GM21515 (cell line): ENCODE results near the gene RWDD3.

Source experiments
- ATAC-seq: cut with Tn5 transposase; IDR thresholded peaks from one replicate; pipeline ENCODE4 v1.9.1; 2021; ENCODE audit not compliant: unreplicated experiment

RWDD3 gene

GRCh38 chr1:95229706-95230105 is 4.3 kb upstream of the RWDD3 start:
- no peak for ATAC-seq

- ATAC-seq = no peak
These were observed 3.8 kb upstream of the RWDD3 start for GRCh38 chr1:95230256-95230655.

DNA sequence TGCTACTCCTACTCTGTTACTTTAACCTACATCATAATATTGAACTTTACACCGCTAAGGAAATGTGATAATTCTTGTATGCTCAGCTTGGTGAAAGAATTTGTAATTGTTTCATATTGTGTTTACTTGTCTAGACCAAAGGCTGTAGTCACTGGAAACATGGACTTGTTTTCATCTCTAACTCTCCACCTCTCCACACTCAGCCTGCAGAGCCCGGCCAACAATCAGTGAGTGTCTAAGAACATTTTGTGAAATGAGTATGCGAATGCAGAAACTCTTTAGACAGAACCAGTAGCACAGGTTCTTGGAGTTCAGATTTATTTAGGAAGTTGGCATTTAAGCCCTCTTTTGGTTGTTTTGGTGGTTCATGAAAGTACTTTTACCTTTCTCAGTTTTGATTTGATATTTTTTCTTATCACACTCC is 3.2 kb upstream of the RWDD3 start:
- no peak for ATAC-seq

DNA sequence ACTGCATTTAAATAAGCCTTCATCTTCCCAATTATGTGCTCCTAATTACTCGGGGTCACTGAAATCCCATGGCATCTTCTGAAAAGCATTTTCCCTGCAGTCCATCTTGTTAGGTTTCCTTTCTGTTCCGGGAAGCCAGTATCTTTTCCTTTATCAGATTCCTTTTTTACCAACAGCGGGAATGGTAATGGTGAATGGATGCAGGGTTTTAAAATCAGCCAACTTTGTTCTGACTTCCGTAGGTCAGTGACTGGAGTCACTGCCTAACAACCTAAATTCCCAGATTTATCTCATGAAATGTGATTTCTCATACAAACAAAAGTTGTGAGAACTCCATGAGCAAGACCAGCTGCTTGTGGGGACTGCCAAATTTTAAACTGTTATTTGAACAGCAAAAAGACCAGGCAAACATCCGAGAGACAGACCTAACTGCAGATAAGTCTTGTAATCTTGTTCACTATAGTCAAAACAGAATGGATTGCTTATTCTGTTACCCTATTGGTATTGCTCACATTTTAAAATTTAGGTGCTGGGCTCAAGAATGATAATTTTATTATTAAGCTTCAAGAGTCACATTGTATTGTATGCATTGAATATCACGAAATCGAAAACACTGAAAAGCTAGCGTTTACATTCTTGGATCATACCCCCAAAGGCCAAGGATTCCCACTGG is 1.2 kb upstream of the RWDD3 start:
- no peak for ATAC-seq

- no peak for ATAC-seq
These were observed 682 bp upstream of the RWDD3 start for GRCh38 chr1:95233319-95233736.

DNA sequence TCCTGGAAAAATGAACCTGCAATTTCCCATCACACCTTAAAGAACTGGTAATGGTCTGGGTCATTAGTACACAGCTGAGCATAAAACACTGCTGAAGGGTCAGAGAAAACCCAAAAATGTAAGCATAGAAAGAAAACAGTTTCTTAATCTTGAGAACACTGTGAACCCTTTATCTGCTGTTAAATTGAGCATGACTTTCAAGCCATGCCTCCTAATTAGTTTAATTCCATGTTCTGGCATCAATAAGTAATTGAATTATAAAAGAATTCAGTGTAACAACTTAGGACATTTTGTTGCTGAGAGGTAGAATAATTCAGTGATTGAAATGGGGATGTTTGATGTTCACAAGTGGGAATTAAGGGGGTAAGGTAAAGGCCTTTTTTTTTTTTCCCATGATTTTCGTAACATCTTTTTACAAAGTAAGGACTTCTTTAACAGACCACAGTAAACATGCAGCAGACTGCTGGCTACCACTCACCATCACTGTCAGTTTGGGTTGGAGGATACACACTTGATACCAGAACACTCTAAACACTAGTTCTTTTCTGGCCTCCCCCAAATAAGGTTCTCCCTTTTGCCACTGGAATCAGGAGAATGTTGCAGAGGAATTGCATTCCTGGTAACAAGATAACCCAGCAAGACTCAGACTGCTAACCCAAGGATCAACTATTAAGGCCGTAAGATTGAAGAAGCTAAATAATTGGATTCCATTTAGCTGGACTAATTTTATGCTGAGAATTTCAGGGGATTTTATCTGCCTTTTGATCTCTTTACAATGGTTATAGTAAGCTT is 3.0 kb downstream of the RWDD3 start:
- no peak for ATAC-seq

DNA sequence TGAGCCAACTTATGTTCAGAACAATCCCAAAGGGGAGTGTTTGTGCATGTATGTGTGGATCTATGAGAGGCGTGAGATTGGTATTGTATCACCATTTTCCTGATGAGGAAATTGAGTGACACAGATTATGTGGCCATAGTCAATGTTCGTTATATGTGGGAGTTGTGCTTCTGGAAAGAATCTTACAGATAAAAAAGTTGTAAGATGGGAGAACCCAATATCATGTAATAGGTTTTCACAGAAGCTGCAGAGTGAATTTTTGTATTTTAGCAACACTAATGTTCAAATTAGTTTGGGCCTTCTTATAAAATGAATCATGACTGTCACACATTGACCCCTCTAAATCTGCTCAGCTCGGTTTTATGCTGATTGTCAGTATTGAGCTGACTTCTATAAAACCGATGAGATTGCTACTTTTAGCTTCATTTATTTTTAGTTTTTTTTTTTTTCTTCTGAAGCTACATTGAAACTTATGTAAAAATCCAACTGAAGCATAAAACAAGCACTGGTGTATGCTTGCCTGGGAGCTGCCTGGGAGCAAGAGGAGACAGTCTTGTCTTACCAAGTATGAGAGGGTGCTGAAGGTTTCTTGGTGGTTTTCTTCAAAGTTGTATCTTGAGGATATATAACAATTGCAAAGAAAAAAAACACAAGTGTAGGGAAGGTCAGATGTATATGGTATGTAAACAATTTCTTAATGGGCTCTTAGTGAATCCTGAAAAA is 4.1 kb downstream of the RWDD3 start:
- ATAC-seq = no peak

GRCh38 chr1:95245029-95245428 is 11.0 kb downstream of the RWDD3 start:
- no peak for ATAC-seq

- ATAC-seq = no peak
These were observed 12.5 kb downstream of the RWDD3 start for GRCh38 chr1:95246511-95246910.

DNA sequence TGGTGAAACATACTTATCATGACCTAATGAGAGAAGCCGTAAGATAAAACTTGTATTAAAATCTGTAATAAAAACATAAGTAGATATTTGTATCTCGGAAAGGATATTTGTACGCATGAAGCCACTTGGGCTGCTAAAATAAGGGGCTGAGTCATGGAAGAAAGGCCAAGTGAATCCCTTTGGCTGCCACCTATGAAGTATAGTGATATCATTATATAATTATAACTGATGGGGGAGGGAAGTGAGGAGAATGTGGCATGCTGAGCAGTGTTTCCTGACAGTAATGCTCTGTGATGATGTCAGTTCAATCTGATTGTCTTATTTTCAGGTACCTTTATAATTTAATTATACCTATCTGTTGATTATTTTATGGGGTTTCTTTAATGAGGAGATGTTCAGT is 13.6 kb downstream of the RWDD3 start:
- no peak for ATAC-seq

DNA sequence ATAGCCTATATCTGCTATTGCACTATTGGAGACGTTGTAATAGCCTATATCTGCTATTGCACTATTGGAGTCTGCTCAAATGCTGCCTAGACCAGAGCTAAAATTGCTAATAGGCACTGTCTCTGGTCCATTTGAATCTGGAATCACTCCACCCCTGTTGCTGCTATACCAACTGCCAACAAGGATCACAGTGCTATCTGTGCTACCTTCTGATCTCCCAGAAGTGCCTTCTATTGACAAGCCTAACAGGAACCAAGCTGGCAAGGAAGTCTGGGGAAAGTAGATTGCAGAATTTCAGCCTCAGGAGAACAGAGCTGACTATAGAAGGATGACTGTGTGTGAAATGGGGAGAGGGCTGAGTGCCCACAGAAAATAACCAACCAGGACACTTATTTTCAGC is 15.9 kb downstream of the RWDD3 start:
- no peak for ATAC-seq

GRCh38 chr1:95252422-95252821 is 18.4 kb downstream of the RWDD3 start:
- ATAC-seq = no peak

GRCh38 chr1:95254959-95255358 is 20.9 kb downstream of the RWDD3 start:
- no peak for ATAC-seq

DNA sequence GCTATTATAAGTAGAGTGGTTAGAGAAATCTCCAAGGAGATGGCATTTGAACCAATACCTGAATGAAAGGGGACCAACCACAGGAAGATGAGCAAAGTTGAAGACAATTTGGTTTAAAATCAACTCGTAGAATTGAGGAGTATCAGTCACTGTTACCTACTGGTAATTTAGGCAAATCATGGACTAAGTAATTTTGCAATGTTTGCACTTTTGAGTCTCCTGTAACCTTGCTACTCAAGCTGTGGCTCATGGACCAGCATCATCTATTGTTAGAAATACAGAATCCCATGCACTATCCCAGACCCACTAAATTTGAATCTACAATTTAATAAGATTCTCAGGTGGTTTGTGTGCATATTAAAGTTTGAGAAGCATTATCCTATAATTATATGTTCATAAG is 21.8 kb downstream of the RWDD3 start:
- ATAC-seq = no peak

- ATAC-seq = no peak
These were observed 23.7 kb downstream of the RWDD3 start for GRCh38 chr1:95257758-95258157.

GRCh38 chr1:95259245-95259644 is 25.2 kb downstream of the RWDD3 start:
- no peak for ATAC-seq

GRCh38 chr1:95262913-95263312 is 28.9 kb downstream of the RWDD3 start:
- no peak for ATAC-seq

- ATAC-seq = no peak
These were observed 29.4 kb downstream of the RWDD3 start for GRCh38 chr1:95263450-95263849.

GRCh38 chr1:95265106-95265505 is 31.1 kb downstream of the RWDD3 start:
- ATAC-seq = no peak

DNA sequence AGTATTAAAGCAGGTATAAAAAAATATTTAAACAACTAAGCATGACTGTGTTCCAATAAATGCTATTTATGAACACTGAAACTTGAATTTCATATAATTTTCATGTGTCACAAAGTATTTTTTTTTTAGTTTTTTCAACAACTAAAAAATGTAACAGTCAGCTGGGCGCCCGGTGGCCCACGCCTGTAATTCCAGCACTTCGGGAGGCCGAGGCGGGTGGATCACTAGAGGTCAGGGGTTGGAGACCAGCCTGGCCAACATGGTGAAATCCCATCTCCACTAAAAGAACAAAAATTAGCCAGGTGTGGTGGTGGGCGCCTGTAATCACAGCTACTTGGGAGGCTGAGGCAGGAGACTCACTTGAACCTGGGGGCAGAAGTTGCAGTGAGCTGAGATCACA is 42.4 kb downstream of the RWDD3 start:
- ATAC-seq = no peak

- ATAC-seq = peak; percentile 61
These were observed 44.4 kb downstream of the RWDD3 start for GRCh38 chr1:95278173-95279006.
